Lower leg skin (tissue), 3 donors: Measurements from ENCODE around the gene TLR4.

ENCODE experiments used
- CTCF ChIP-seq, 3 donors: fragments of 450-650 bp; IDR thresholded peaks; one replicate each; pipeline ENCODE4 v1.5.1; 2016; ENCODE audit warnings: antibody characterized with exemption in 3 of 3, mild to moderate bottlenecking in 3 of 3, moderate library complexity in 2 of 3
- POLR2A ChIP-seq, 2 donors: fragments of 450-650 bp; IDR thresholded peaks; one replicate each; pipeline ENCODE4 v1.6.1; 2016 to 2017; ENCODE audit warnings: antibody characterized with exemption in 2 of 2, mild to moderate bottlenecking in 1 of 2, moderate library complexity in 1 of 2

GRCh38 chr9:117679416-117679815 lies 24.8 kb upstream of the TLR4 start:
- no peak for TF ChIP-seq POLR2A (IDR thresholded peaks at IDR 0.05)
- TF ChIP-seq CTCF (IDR thresholded peaks at IDR 0.05) = no peak
